Measurements from ENCODE around the gene ATP2C2. TPM values are rescaled to one million over a fixed set of nuclear protein-coding genes. Genes with fewer than 3 reads are reported as not detected.
A peak's percentile ranks its signal among the peaks of the same experiment; 100 is the strongest.

ATP2C2 gene
- not detected for total RNA-seq

DNA sequence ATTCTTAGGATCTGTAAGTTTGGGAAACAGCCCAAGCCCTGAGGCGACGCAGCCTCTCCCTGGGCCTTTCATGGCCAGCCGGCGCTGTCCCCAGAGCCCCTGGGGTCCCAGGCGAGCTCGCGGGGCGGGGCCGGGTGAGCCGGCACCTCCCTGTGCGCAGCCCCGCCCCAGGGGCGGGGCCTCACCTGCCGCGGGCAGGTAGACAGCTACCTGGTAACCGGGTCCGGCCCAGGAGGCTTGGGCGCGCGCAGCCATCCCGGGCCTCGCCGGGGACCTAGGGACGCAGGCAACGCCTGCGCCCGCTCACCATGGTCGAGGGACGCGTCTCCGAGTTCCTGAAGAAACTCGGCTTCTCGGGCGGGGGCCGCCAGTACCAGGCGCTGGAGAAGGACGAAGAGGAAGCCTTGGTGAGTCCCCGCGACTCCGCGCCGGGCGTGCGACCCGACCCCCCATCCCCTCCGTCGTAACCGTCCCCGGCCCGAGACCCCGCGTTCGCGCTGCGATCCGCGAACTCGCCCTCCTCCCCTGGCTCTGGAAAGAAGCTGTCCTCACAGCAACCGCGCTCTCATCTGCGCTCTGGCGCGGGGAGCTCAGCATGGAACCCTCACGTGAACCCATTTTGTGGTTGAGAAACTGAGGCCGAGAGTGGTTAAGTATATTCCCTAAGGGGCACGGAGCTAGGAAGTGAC is at the start of gene ATP2C2:
Gene ATP2C2, plus strand, starts transcription at position 231 of the 689 bp plus-strand sequence. Its CDS starts 78 bp downstream, at position 309.
- no peak within 1 kb of the TSS for H3K4me3 Mint-ChIP-seq
- POLR2A ChIA-PET, result no interaction called here
- no peak for DNase-seq

GRCh38 chr16:84319146-84319760 is 49.1 kb upstream of the ATP2C2 start:
- DNase-seq, result no peak
- ChIA-PET CTCF (no interaction called here), POLR2A (no interaction called here)
- H3K4me3 Mint-ChIP-seq, result no peak overlapping the region
- peaks cover 4% of the 10 kb centered on the region for H3K27me3 Mint-ChIP-seq (ENCODE audit: low read depth)
- no peaks in the 10 kb centered on the region for H3K4me1 Mint-ChIP-seq (ENCODE audit: low read depth)
- no peak overlapping the region for H3K27ac Mint-ChIP-seq
- no peak for ATAC-seq
- H3K36me3 Mint-ChIP-seq (ENCODE audit: low read depth), result no peaks in the 10 kb centered on the region
- no peaks in the 10 kb centered on the region for H3K9me3 Mint-ChIP-seq (ENCODE audit: insufficient read depth)

More for the DNA sequence above, at the start of gene ATP2C2:
- ATAC-seq, result peak; percentile 35
- Mint-ChIP-seq H3K4me1 (ENCODE audit: low read depth) (peaks cover 22% of the 10 kb centered on the region), H3K36me3 (ENCODE audit: low read depth) (no peaks in the 10 kb centered on the region), H3K27ac (no peak within 1 kb of the TSS), H3K9me3 (ENCODE audit: insufficient read depth) (no peaks in the 10 kb centered on the region), H3K27me3 (ENCODE audit: low read depth) (peaks cover 59% of the 10 kb centered on the region)
- CTCF ChIA-PET, result interaction anchor here (1.8 kb wide), 1 partner anchor 92 kb away, joined by 9 read pairs; no protein-coding TSS in a partner anchor

DNA sequence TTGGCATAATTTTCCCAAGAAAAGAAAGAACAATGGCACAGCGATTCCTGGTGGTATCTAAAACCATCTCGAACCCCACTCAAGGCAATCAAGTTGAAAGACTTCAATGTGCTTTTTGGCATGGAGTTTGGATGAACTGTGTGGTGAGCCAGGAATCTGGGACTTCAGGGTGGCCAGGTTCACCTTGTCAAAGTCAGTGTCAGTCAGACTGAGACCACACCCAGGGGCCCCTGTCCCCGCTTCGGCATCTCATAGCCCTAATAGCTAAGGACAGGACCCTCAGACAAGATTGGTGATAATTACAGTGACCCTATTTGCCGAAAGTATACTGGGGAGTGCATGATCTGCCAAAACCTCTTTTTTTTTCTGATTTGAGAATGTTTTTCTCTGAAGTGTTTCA is 47.8 kb upstream of the ATP2C2 start:
- POLR2A ChIA-PET, result no interaction called here
- no peaks in the 10 kb centered on the region for H3K4me1 Mint-ChIP-seq (ENCODE audit: low read depth)
- H3K4me3 Mint-ChIP-seq, result no peak overlapping the region
- no peaks in the 10 kb centered on the region for H3K36me3 Mint-ChIP-seq (ENCODE audit: low read depth)
- H3K27me3 Mint-ChIP-seq (ENCODE audit: low read depth), result no peaks in the 10 kb centered on the region
- DNase-seq, result no peak
- H3K27ac Mint-ChIP-seq, result no peak overlapping the region
- no peak for ATAC-seq
- no peaks in the 10 kb centered on the region for H3K9me3 Mint-ChIP-seq (ENCODE audit: insufficient read depth)
- CTCF ChIA-PET, result no interaction called here

DNA sequence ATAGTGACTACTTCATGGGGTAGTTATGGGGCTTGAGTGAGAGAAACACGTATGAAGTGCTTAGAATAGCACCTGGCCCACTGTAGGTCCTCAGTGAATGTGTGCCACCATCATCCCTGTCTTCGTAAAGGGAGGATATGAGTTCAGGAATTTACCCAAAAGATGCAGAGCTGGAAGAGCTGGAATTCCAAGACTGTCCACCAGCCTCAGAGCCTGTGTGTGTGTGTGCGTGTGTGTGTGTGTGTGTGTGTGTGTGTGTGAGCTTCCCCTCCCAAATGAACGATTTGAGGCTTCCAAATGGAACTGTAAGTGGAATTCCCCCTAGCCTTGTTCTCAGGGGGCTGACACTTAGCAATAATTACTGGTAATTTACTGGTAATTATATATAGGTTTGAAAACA is 46.4 kb upstream of the ATP2C2 start:
- Mint-ChIP-seq H3K36me3 (ENCODE audit: low read depth) (no peaks in the 10 kb centered on the region), H3K4me1 (ENCODE audit: low read depth) (no peaks in the 10 kb centered on the region), H3K27ac (no peak overlapping the region), H3K27me3 (ENCODE audit: low read depth) (no peaks in the 10 kb centered on the region), H3K9me3 (ENCODE audit: insufficient read depth) (no peaks in the 10 kb centered on the region), H3K4me3 (no peak overlapping the region)
- DNase-seq, result no peak
- ATAC-seq, result no peak
- ChIA-PET POLR2A (no interaction called here), CTCF (no interaction called here)

DNA sequence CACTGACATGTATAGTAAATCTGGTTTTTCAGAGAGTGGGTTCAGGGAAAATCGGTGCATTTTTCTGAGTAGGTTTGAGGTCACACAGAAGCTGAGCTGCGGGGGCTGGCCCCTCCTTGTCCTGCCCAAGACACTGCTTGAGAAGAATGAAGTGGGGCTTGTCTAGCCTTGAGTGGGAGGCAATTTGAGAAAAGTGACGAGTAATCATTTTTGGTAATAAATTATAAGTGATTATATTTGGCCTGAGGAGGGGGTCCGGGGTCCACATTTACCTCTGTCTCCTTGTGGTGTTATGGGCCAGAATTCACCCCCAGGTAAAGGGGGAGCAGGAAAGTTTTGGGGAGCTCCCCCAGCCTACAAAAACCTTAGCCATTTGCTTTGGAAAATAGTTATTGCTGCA is 45.6 kb upstream of the ATP2C2 start:
- DNase-seq (no peak), ATAC-seq (no peak)
- ChIA-PET POLR2A (no interaction called here), CTCF (no interaction called here)
- no peaks in the 10 kb centered on the region for H3K36me3 Mint-ChIP-seq (ENCODE audit: low read depth)
- no peaks in the 10 kb centered on the region for H3K27me3 Mint-ChIP-seq (ENCODE audit: low read depth)
- no peaks in the 10 kb centered on the region for H3K4me1 Mint-ChIP-seq (ENCODE audit: low read depth)
- no peak overlapping the region for H3K27ac Mint-ChIP-seq
- H3K4me3 Mint-ChIP-seq, result no peak overlapping the region
- H3K9me3 Mint-ChIP-seq (ENCODE audit: insufficient read depth), result no peaks in the 10 kb centered on the region

- DNase-seq, result no peak
Measured at GRCh38 chr16:84323606-84324005, 44.7 kb upstream of the ATP2C2 start.

GRCh38 chr16:84324434-84325262 is 43.7 kb upstream of the ATP2C2 start:
- no peak for ATAC-seq
- Mint-ChIP-seq H3K4me1 (ENCODE audit: low read depth) (no peaks in the 10 kb centered on the region), H3K36me3 (ENCODE audit: low read depth) (no peaks in the 10 kb centered on the region), H3K27ac (no peak overlapping the region), H3K27me3 (ENCODE audit: low read depth) (no peaks in the 10 kb centered on the region), H3K4me3 (no peak overlapping the region), H3K9me3 (ENCODE audit: insufficient read depth) (no peaks in the 10 kb centered on the region)
- ChIA-PET POLR2A (interaction anchor here (0.5 kb wide), 1 partner anchor 110 kb away, joined by 3 read pairs; no protein-coding TSS in a partner anchor), CTCF (no interaction called here)
- DNase-seq, result no peak

More at GRCh38 chr16:84323606-84324005, 44.7 kb upstream of the ATP2C2 start:
- Mint-ChIP-seq H3K27ac (no peak overlapping the region), H3K27me3 (ENCODE audit: low read depth) (no peaks in the 10 kb centered on the region), H3K36me3 (ENCODE audit: low read depth) (no peaks in the 10 kb centered on the region), H3K4me3 (no peak overlapping the region), H3K9me3 (ENCODE audit: insufficient read depth) (no peaks in the 10 kb centered on the region), H3K4me1 (ENCODE audit: low read depth) (no peaks in the 10 kb centered on the region)
- ATAC-seq, result no peak
- ChIA-PET POLR2A (no interaction called here), CTCF (no interaction called here)

DNA sequence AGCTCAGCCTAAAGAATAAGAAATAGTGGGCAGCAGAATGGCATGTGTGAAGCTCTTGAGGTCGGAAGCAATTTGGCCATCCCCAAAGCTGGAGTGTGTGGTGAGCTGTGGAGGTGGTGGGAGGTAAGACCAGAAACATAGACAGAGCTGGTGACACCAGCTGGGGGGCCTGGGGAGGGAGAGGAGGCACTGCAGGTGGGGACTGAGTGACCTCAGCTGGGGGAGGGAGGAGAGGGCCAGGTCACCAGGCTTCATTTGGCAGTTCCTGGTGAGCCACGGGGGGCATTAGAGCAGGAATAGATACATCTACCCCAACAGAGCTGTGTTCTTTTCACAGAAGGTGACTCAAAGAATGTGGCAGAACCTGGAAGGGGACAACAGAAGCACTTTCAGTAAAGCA is 41.8 kb upstream of the ATP2C2 start:
- no peaks in the 10 kb centered on the region for H3K4me1 Mint-ChIP-seq (ENCODE audit: low read depth)
- no peaks in the 10 kb centered on the region for H3K9me3 Mint-ChIP-seq (ENCODE audit: insufficient read depth)
- ATAC-seq, result no peak
- DNase-seq, result no peak
- no peaks in the 10 kb centered on the region for H3K36me3 Mint-ChIP-seq (ENCODE audit: low read depth)
- POLR2A ChIA-PET, result no interaction called here
- H3K27ac Mint-ChIP-seq, result no peak overlapping the region
- CTCF ChIA-PET, result interaction anchor here (0.7 to 0.8 kb wide), 3 partner anchors 18 to 161 kb away, joined by 3 to 4 read pairs (median 3); no protein-coding TSS in a partner anchor
- H3K27me3 Mint-ChIP-seq (ENCODE audit: low read depth), result no peaks in the 10 kb centered on the region
- H3K4me3 Mint-ChIP-seq, result no peak overlapping the region

DNA sequence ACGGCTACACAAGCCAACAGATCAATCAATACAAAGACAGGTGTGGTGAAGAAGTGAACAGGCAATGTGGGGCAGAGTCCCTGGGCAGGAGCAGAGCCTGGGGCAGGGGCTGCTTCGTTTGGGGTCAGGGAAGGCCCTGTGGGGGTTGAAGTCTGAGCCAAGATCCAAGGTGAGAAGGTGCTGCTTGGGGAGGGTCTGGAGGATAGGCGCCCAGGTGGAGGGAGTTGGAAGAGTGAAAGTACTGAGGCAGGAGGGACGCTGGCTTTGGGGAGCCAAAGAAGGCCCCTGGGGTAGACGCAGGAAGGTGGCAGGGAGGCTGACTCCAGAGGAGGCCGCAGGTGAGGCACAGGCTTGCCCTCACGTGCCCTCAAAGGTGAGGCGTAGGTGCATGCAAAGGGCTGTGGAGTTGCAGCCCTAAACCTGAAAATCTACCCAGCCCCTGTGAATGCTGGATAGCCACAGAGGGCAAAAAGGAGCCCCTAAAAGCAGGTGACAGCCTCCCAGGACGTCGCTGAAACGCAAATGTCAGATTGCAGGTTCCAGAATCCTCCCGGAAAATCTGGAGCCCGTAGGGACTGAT is 40.3 kb upstream of the ATP2C2 start:
- ChIA-PET CTCF (no interaction called here), POLR2A (no interaction called here)
- no peak for ATAC-seq
- H3K36me3 Mint-ChIP-seq (ENCODE audit: low read depth), result no peaks in the 10 kb centered on the region
- H3K27me3 Mint-ChIP-seq (ENCODE audit: low read depth), result no peaks in the 10 kb centered on the region
- H3K4me3 Mint-ChIP-seq, result no peak overlapping the region
- no peaks in the 10 kb centered on the region for H3K9me3 Mint-ChIP-seq (ENCODE audit: insufficient read depth)
- no peaks in the 10 kb centered on the region for H3K4me1 Mint-ChIP-seq (ENCODE audit: low read depth)
- H3K27ac Mint-ChIP-seq, result no peak overlapping the region
- DNase-seq, result no peak

DNA sequence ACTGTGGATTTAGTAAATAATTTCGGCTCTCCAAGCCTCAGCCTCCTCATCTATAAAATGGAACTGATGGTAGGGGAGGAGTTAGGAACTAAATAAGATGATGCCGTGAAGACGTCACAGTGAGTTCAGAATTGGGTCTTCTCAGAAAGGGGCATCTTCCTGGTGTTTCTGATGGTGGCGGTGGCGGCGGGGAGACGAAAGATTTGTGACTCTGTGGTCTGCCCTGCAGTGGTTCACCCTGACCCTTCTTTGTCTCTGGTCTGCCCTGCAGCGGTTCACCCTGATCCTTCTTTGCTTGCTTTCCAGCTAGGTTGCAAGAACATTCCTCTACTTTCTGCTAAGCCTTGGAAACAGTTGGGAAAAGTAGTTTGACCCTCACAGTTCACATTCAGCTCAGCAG is 39.3 kb upstream of the ATP2C2 start:
- ATAC-seq (no peak), DNase-seq (no peak)
- Mint-ChIP-seq H3K4me3 (no peak overlapping the region), H3K4me1 (ENCODE audit: low read depth) (no peaks in the 10 kb centered on the region), H3K9me3 (ENCODE audit: insufficient read depth) (no peaks in the 10 kb centered on the region), H3K27ac (no peak overlapping the region), H3K36me3 (ENCODE audit: low read depth) (no peaks in the 10 kb centered on the region), H3K27me3 (ENCODE audit: low read depth) (no peaks in the 10 kb centered on the region)
- CTCF ChIA-PET, result no interaction called here
- POLR2A ChIA-PET, result no interaction called here

DNA sequence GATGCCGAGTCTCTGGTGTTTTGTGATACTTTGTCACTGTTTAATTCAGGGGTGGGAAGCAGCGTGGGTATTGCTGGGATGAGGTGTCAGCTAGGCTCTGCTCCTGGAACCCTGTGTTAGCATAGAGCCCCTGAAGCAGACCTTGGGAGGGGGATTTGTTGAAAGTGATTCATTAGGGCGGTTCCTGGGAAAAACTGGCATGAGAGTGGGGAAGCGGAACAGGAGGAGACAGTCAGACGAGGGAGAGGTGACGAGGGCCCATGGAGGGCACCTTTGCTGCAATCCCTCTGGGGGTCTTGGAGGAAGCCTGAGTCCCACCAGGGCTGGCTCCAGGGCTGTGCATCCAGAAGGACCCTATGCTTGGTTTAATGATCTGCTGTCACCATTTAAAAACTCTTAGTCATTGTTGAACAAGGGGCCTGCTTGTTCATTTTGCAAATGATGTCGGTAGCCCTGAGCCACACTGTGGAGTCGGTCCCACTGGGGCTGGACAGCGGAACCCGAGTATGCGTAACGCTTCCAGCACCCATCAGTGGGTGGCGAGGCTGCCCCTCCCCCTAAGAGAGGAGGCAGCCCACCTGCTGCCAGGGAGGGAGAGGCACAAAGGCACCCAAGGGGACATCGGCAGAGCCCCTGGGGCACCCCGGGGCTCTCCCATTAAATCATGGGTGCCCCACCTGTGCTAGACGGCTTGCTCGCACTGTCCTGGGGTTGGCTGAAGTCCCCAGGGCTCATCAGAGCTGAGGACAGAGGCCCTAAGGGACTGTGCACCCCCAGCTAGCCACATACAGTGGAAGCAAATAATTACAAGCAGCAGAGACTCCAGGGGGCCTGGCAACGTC is 38.3 kb upstream of the ATP2C2 start:
- Mint-ChIP-seq H3K27ac (no peak overlapping the region), H3K27me3 (ENCODE audit: low read depth) (peaks cover 1% of the 10 kb centered on the region), H3K9me3 (ENCODE audit: insufficient read depth) (no peaks in the 10 kb centered on the region), H3K4me1 (ENCODE audit: low read depth) (no peaks in the 10 kb centered on the region), H3K36me3 (ENCODE audit: low read depth) (no peaks in the 10 kb centered on the region), H3K4me3 (no peak overlapping the region)
- ATAC-seq, result no peak
- ChIA-PET CTCF (no interaction called here), POLR2A (no interaction called here)
- no peak for DNase-seq
